GM19193 (cell line): ENCODE results near the gene RFX7.

Source experiments
- POLR2A ChIP-seq: IDR thresholded peaks from 4 replicates; pipeline ENCODE4 v1.6.1; 2011; ENCODE audit not compliant: insufficient read depth, insufficient read length; ENCODE audit errors: extremely low read depth

Gene RFX7

DNA sequence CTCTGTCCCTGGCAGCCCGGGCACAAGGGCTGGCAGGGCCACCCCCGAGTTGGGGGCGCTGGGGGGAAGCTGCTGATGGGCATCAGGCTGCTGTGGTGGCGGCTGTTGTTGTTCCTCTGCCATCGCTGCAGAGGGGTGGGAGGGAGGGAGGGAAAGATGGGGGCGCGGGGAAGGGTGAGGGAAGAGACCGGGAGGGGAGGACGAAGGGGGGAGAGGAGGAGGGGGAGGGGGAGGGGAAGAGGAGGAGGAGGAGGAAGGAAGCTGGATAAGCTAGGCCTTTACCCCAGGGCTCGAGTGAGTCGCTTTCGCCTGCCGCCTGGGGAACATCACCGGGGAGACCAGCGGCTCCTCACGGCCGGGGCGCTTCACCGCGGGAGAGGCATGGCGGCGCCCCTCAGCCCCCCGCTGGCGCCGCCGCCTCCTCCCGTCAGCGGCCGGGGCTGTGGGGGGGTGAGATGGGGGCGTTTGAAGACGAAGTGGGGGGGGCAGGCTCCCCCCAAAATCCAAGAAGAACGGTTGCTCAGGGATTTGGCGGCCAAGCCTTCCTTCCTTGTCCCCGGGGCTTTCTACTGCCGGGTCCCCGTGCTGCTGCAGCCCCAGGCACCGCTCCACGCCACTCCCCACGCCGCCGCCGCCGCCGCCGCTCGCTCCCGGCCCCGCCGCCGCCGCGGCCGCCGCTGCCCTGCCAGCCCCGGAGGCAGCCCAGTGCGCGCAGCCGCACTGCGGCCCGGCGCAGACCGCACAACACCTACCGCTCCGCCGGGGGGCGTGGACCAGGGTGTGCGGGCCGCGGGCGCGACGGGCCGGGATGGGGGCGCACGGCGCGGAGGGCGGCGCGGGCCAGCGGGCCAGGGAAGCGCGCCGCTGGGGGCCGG is at the start of gene RFX7:
Gene RFX7 (minus strand): TSS at position 717 of the 875 bp plus-strand sequence. CDS start 594 bp downstream, at position 123.
- peak; percentile 62 for TF ChIP-seq POLR2A

DNA sequence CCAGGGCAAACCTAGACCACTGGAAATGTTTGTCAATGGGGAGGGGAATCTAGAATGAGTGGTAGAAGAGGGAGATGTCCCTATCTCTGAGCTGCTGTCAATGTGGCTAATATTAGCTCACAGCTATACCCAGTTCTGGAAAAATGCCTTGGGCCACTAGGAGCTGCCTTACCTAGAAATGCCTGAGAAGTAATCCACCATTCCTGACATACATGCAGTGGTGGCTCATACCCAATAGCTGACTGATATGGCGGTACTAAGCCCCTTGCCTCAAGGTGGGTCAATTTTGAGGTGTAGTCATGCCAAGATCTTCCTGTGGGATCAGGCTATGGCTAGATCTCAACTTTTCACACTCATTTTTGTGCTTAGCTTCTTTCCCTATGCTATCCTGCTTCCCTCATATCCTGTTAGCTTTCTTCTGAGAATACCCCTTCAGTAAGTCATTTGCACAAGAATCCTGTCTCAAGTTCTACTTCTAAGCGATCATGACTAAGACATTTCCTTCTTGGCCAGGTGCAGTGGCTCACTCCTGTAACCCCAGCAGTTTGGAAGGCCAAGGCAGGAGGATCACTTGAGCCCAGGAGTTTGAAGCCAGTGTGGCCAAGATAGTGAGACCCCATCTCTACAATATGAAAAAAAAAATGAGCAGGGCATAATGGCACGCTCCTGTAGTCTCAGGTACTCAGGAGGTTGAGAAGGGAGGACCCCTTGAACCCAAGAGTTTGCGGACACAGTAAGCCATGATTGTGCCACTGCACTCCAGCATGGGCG is 49.1 kb upstream of the RFX7 start:
- TF ChIP-seq POLR2A: no peak

DNA sequence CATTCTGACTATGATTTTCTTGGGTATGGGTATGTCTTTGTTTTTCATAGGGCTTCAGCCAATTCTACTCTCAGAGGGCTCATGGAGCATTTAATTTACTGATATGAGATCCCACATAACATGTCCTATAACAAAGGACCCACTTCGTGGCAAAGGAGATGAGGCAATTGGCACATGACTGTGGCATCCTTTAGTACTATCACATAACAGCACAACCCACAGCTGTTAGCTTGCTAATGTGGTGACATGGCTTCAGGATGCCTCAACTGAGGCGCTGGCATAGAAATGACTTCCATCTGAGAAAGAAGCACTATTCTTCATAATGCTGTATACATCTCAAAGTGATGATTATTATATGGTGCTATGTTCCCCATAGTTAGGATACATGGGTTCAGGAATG is 48.1 kb upstream of the RFX7 start:
- no peak for TF ChIP-seq POLR2A

DNA sequence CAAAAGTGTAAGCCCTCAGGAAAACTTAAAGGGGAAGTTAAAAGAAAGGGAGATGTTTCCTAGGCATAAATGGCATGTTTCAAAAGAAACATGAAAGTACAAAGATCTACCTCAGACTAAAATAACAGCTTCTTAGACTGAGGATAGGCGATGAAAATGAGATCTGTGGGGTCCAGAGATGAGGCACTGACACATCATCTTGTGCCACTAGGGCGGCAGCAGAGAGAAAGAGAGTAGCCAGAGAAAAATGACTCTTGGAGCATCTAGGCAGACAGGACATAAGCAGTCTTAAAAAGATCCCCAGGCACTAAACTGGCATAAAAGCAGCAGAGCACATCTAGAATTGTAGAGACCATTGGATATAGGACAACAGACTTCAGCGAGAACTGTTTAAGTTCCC is 42.5 kb upstream of the RFX7 start:
- no peak for TF ChIP-seq POLR2A

DNA sequence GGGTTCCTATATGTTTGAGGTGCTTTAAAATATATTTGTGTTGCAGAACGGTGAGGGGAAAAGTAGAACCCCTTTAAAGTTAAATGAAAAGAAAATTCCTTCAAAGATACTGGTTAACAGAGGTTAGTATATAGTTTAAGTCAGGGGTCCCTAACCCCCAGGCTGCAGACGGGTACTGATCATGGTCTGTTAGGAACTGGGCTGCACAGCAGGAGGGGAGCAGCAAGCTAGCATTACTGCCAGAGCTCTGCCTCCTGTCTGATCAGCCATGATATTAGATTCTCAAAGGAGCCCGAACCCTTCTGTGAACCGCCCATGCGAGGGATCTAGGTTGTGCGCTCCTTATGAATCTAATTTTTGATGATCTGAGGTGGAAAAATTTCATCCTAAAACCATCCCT is 37.5 kb upstream of the RFX7 start:
- no peak for TF ChIP-seq POLR2A

DNA sequence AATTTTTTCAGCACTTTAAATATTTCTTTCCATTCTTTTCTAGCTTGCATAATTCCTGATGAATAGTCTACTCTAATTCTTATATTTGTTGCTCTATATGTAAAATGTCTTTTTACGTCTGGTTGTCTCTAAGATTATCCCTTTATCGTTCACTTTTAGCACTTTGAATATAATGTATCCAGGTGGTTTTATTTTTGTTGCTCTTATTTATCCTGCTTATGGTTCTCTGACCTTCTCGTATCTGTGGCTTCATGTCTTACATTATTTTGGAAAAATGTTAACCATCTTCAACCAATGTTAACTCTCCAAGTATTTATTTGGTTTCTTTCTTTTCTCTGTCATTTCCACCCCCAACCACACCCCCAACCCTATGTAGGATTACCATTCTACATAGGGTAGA is 30.0 kb upstream of the RFX7 start:
- no peak for TF ChIP-seq POLR2A

DNA sequence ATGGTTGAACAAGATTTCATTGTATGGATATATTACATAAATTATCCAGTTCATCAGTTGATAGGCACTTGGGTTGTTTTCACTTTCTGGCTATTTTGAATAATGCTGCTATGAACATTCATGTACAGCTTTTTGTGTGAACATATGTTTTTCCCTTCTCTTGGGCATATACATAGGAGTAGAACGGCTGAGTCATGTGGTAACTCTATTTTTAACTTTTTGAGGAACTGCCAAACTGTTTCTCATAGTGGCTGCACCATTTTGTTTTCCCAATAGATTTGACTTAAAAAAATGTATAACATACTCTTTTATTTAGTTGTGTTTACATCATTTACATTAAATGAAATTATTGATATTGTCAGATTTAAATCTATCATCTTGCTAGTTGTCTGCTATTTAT is 28.8 kb upstream of the RFX7 start:
- no peak for TF ChIP-seq POLR2A

DNA sequence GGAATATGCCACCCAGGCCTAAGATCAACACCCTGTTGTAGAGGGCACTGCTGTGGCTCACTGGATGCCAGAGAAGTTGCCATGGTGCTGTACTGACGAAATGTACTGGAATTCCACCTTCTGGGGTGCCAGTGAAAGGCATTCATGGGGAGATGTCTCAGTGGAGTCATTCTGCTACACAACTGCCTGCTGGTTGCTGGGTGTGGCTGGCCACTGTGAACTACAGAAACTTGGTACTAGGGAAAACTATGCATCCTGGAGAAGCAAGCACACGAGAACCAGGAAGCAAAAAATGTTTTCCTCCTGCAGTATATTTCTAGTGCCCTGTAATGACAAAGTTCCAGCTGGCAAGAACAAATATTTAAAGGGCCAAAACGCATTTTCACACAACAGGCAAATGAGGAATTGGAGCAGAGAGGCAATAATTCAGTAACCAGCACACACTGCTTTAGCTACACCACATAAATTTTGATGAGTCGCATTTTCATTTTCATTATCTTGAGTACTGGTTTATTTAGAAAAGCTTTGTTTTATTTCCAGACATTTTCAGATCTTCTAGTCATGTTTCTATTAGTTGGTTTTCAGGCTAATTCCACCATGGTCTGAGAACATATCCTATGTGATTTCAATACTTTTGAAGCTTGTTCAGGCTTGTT is 18.3 kb upstream of the RFX7 start:
- TF ChIP-seq POLR2A: no peak

DNA sequence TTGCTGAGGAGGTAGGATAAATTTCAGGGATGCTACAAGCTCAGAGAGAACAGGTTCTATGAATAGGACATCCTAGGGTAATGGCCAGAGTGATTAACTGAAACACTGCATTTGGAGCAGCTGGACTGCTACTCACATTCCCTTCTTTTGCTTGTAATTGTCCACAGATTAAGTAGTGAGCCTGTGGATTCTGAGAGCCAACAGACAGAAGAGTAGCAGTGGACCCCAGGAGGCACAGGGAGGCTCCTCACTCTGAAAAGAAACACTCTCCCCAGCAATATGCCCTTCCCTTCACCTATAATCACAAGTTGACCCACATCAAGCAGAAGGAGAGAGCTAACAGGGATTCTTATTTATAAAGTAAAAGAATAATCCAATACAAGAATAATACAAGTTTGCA is 10.6 kb upstream of the RFX7 start:
- TF ChIP-seq POLR2A: no peak

DNA sequence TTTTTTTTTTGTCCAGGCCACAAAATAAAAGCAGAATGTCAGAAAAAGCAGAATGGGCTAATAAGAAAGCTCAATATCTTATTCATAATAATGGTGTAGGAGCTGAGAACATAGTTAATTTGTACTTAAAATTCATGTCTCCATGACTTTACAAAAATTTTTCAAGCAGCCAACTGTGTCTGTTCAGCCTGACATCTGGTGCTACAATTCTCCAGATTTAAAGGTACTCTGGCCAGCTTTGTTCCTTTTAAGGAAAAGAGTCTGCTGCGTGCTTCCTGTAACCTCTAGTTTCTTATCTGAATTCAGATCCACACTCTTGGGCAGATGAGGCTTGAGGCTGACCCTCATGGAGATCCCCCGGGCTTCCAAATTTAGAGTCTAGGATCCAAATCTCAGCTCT is 8.7 kb upstream of the RFX7 start:
- no peak for TF ChIP-seq POLR2A

DNA sequence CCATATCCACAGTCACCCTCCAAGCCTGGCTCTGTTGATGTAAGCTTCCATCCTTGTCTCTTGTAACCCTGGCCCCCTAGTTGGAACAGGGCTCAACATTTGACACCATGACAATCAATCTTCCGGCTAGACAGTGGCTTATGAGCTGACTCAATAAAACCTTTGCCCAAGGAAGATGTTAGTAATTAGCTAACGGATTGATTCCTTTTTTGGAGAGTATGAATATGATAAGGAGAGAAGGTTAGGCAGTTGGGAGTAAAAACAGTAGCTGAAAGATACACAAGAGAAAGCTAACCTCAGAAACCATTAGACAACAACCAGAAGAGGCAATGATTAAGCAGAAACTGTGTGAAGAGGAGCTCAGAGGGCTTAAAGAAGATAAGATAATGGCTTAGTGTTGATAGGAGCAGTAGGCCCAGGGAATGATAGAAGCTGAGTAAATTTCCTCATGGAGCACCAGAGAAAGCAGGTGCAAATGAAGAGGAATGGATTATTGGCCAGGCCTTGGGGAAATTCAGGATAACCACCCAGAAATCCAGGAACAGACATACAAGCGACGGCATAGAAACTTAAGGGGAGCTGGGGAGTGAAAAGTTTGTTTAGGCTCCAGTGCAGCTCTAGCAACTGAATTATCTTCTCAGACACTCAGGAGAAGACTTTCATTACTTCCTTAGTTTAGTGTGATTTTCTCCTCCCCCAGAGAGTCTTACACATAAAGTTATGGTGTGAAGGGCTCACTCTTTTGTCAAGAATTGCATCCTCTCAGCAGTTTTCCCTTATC is 7.8 kb upstream of the RFX7 start:
- no peak for TF ChIP-seq POLR2A

DNA sequence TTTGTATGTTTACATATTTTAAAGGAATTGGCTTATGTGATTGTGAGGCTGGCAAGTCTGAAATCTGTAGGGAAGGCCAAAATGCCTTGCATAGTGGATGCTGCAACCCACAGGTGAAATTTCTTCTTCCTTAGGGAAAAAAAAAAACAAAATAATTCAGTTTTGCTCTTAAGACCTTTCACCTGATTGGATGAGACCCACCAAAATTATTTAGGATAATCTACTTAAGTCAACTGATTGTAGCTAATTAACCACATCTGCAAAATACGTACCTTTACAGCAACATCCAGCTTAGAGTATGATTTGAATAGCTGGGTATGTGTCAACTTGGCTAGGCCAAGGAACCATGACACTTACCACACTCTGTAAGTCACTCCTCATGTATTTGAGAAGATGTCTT is 6.9 kb upstream of the RFX7 start:
- TF ChIP-seq POLR2A: no peak

DNA sequence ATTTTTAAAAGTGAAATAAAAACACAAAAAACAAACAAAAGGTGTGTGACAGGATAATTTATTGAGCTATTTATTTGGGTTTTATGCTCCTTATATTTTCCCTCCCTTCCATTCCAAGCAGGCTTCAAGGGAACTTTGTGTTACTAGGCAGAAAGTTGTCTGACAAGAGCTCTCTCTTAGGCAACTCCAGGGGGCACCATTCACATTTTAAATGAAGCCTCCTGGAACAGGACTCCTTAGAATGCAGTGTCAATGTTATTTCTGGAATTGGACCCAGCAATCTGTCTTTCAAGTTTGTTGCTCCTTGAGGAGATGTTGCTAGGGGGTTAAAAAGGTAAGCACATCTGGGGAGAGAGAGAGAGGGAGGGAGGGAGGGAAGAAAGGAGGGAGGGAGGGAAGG is 5.4 kb upstream of the RFX7 start:
- TF ChIP-seq POLR2A: no peak

DNA sequence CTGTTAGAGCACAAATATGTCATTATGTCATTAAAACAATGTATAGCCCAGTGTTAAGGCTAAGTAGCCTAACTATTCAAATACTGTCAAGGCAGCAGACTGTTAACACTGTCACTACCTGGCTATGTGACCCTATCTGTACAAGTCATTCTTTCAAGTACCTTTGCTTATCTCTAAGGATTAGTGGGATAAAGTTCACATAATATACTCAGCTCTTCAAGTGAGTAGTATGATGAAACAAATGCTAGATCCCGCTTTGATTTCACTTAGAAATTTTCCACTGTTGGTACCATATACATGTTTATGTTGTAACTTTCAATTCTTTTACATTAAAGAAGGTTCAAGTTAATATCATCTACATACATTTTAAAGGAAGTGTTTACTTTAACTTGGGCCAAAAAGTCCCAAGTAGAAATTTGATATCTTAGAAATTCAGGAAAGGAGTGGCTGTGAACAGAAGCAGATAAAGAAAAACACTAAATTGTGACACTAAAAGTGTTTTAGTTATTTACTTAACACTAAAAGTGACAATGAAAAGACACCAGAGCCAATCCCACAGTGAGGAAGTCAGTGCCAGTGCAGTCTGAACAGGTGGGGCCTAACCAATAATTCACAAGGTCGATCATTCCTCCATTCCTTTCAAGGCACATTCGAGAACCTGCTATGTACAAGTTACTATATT is 4.8 kb upstream of the RFX7 start:
- no peak for TF ChIP-seq POLR2A

DNA sequence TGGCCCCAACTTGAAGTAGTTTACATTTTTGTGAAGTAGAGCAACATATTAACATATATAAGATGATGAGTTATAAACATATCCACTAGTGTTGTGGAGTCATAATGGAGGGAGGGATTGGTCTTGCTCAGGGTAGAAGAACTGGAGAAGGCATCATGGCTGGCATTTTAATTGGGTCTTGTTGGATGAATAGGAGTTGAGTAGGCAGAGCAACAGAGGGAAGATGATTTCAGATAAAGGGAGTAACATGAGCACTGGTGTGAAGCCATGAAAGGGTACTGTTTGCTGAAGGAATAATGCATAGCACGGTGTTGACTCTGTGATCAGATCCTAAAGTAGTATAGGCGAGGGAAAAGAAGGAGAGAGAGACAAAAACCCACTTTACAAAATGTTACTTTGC is 3.6 kb upstream of the RFX7 start:
- TF ChIP-seq POLR2A: no peak
